ENCODE measurements around the gene EDDM3A.

The EDDM3A gene

DNA sequence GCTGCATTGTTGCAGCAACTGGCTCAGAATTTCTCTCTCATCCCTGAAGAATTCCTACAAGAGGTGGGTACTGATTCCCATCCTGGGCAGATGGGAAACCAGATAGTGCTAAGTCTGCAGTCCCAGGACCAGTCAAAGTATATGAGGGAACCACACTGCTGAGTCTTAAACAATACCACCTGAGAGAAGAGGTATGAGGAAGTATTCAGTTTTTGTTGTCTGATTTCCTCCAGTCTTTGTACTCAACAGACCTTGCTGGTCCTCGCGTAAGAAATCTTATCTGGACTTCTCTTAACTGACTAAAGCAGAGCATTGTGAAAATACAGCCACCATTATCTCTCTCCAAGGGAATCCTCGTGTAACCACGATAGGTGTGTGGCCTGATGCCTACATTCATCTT is 3.6 kb upstream of the EDDM3A start:
- Histone ChIP-seq H3K27me3 (peaks cover 7% of the 10 kb centered on the region), H3K4me3 (ENCODE audit: low read depth, low read length) (no peak overlapping the region), H3K4me1 (no peaks in the 10 kb centered on the region), H3K9me3 (no peaks in the 10 kb centered on the region; the same call in 1 of the 2 replicates), H3K36me3 (no peaks in the 10 kb centered on the region)
- TF ChIP-seq, protein P1, sequence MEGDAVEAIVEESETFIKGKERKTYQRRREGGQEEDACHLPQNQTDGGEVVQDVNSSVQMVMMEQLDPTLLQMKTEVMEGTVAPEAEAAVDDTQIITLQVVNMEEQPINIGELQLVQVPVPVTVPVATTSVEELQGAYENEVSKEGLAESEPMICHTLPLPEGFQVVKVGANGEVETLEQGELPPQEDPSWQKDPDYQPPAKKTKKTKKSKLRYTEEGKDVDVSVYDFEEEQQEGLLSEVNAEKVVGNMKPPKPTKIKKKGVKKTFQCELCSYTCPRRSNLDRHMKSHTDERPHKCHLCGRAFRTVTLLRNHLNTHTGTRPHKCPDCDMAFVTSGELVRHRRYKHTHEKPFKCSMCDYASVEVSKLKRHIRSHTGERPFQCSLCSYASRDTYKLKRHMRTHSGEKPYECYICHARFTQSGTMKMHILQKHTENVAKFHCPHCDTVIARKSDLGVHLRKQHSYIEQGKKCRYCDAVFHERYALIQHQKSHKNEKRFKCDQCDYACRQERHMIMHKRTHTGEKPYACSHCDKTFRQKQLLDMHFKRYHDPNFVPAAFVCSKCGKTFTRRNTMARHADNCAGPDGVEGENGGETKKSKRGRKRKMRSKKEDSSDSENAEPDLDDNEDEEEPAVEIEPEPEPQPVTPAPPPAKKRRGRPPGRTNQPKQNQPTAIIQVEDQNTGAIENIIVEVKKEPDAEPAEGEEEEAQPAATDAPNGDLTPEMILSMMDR (IDR thresholded peaks at IDR 0.05; ENCODE audit: low read depth, low read length): no peak
- DNase-seq: no peak

DNA sequence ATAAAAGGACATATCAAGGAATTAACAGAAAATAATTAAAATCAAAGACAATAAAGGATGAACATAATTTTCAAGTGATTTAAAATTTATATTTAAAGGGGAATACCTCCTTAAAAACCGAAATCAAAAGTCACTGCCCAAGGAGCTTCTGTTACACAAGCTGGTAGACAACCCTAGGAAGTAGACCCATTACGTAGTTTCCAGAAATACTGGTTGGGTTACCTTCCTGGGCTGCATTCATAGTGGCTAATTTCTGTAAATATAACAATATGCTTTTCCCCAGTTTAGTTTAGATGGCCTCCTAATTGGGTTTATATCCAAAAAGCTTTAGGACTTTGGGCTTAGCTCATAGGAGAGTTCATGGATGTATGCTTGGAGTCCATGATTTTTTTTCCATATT is 2.1 kb upstream of the EDDM3A start:
- H3K36me3 ChIP-seq: no peaks in the 10 kb centered on the region
- no peaks in the 10 kb centered on the region for H3K4me1 ChIP-seq
- DNase-seq: no peak
- TF ChIP-seq, protein P1 (IDR thresholded peaks at IDR 0.05; ENCODE audit: low read depth, low read length): no peak
- peaks cover 13% of the 10 kb centered on the region for H3K27me3 ChIP-seq
- no peak overlapping the region for H3K4me3 ChIP-seq (ENCODE audit: low read depth, low read length)
- H3K9me3 ChIP-seq: no peaks in the 10 kb centered on the region

DNA sequence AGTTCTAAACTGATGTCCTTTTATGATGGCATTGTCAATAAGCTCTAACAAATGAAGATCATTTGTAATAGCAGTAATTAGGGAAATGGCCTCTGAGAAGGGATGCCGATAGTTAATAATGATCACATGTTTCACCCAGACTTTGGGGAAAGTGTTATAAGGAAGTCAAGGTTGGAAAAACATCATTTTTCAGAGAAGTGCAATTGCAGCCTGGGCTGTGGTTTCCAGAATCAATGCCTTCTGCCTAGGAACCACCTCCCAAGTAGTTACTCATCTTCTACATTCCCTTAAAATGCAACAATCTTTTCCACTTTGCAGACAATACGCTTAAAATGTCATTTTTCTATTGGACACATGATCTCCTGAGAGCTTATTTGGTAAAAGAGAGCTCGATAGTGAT is 879 bp downstream of the EDDM3A start:
- DNase-seq: no peak
- Histone ChIP-seq H3K4me1 (no peaks in the 10 kb centered on the region), H3K27me3 (peaks cover 13% of the 10 kb centered on the region), H3K36me3 (no peaks in the 10 kb centered on the region), H3K4me3 (ENCODE audit: low read depth, low read length) (no peak overlapping the region), H3K9me3 (no peaks in the 10 kb centered on the region)
- TF ChIP-seq, protein P1 (IDR thresholded peaks at IDR 0.05; ENCODE audit: low read depth, low read length): no peak

DNA sequence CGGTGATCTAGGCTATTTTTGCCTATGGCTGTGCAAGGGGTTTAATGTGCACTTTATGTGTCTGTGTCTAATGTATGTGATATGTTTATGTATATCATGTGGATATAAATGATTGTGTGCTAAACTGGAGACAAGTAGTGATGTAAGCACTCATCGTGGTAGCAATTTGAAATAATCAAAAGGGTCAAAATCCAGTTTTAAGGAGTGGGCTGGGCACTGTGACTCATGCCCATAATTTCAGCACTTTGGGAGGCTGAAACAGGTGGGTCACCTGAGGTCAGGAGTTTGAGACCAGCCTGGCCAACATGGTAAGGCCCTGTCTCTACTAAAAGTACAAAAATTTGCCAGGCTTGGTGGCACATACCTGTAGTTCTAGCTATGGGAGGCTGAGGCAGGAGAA is 2.8 kb downstream of the EDDM3A start:
- no peaks in the 10 kb centered on the region for H3K4me1 ChIP-seq
- H3K36me3 ChIP-seq: no peaks in the 10 kb centered on the region
- TF ChIP-seq, protein P1 (IDR thresholded peaks at IDR 0.05; ENCODE audit: low read depth, low read length): no peak
- H3K9me3 ChIP-seq: no peaks in the 10 kb centered on the region; the same call in 1 of the 2 replicates
- H3K27me3 ChIP-seq: peaks cover 13% of the 10 kb centered on the region
- no peak for DNase-seq
- no peak overlapping the region for H3K4me3 ChIP-seq (ENCODE audit: low read depth, low read length)

DNA sequence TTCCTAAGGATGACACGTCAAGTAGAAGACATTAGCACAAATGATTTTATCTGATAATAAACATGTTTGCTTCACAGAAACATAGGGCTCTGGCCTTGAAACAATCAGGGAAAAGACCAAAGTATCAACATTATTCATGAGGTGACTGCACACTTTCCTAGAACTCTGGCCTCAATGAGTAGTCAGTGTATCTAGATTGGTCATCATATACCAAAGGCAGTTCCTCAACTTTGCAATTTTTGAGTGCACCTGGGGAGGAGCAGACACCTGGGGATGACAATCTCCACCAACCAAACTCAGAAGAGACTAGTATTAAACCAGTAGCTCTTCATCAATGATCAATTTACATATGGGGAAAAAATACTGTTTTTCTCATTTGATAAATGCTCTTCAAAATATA is 4.5 kb downstream of the EDDM3A start:
- no peaks in the 10 kb centered on the region; the same call in 1 of the 2 replicates for H3K9me3 ChIP-seq
- H3K36me3 ChIP-seq: no peaks in the 10 kb centered on the region
- H3K27me3 ChIP-seq: peaks cover 13% of the 10 kb centered on the region
- no peak overlapping the region for H3K4me3 ChIP-seq (ENCODE audit: low read depth, low read length)
- no peaks in the 10 kb centered on the region for H3K4me1 ChIP-seq
- TF ChIP-seq, protein P1 (IDR thresholded peaks at IDR 0.05; ENCODE audit: low read depth, low read length): no peak
- DNase-seq: no peak

DNA sequence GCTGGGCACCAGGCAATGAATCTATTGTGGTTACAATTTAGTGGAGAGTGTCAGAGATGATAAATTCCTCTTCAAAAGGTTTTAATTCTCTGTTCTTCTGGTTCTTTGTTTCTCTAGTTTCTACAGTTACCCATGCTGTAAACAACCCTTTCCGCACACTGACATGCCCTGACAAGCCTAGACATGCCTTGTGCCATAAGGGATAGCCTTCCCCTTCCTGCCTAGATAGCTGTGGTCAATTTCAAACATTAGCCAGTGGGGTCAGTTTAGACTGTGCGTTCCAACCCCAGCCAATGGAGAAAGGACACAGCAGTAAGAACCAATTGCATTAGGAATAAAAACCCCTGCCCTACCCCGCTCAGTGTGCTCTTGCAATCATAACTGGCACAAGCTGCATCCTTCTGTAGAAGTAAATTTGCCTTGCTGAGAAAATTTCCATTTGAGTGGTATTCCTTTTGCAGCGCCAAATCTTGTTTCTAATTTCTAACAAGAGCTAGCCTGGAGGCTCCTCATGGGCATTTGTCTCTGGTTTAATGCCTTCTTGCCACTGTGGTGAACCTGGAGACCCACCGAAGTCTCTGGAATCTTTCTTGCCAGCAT is 6.4 kb downstream of the EDDM3A start:
- no peaks in the 10 kb centered on the region for H3K36me3 ChIP-seq
- TF ChIP-seq, protein P1 (IDR thresholded peaks at IDR 0.05; ENCODE audit: low read depth, low read length): no peak

More for the DNA sequence above, 6.4 kb downstream of the EDDM3A start:
- no peak for DNase-seq
- Histone ChIP-seq H3K27me3 (peaks cover 13% of the 10 kb centered on the region), H3K4me3 (ENCODE audit: low read depth, low read length) (no peak overlapping the region), H3K4me1 (no peaks in the 10 kb centered on the region), H3K9me3 (no peaks in the 10 kb centered on the region; the same call in 1 of the 2 replicates)

All from BE2C (cell line).